SU-DHL-6 (cell line): ENCODE data around the gene MAF.

Source experiments
- H2AFZ ChIP-seq: fragments of 200-600 bp; sonication (generic); 2 replicates; pipeline ENCODE4 v1.6.1; 2014; ENCODE audit warnings: low read depth, mild to moderate bottlenecking, moderate library complexity, mixed read lengths, antibody characterized with exemption, low read length; ENCODE audit not compliant: severe bottlenecking
- H3F3A ChIP-seq: fragments of 200-600 bp; shearing (Covaris generic); 2 replicates; pipeline ENCODE4 v1.6.0; 2016; ENCODE audit warnings: antibody characterized with exemption, mild to moderate bottlenecking; ENCODE audit not compliant: insufficient read depth
- H3K27ac ChIP-seq: fragments of 200-600 bp; sonication (generic); 2 replicates; pipeline ENCODE4 v1.5.1; 2016; ENCODE audit warnings: low read depth, mild to moderate bottlenecking, low read length, moderate library complexity, mixed read lengths
- H3K27me3 ChIP-seq: fragments of 200-600 bp; sonication (generic), shearing (Covaris generic); 2 replicates; pipeline ENCODE4 v1.6.0; 2014; ENCODE audit warnings: mild to moderate bottlenecking, low read length
- H3K36me3 ChIP-seq: fragments of 200-600 bp; sonication (generic); 2 replicates; pipeline ENCODE4 v1.6.1; 2014; ENCODE audit warnings: mild to moderate bottlenecking, low read length, mixed read lengths
- H3K4me2 ChIP-seq: fragments of 300-600, 200-600 bp; shearing (Covaris generic), sonication (generic); 2 replicates; pipeline ENCODE4 v1.6.0; 2014; ENCODE audit warnings: low read length, low read depth, mild to moderate bottlenecking; ENCODE audit not compliant: poor library complexity, severe bottlenecking
- H3K4me3 ChIP-seq: fragments of 200-600 bp; sonication (generic); 2 replicates; pipeline ENCODE4 v1.5.1; 2014; ENCODE audit warnings: antibody characterized with exemption, low read length, mild to moderate bottlenecking, mixed read lengths; ENCODE audit not compliant: insufficient read depth, poor library complexity, severe bottlenecking
- H3K79me2 ChIP-seq: fragments of 200-600 bp; sonication (generic); 2 replicates; pipeline ENCODE4 v1.6.1; 2014; ENCODE audit warnings: mild to moderate bottlenecking, low read length, moderate library complexity; ENCODE audit not compliant: insufficient read depth
- H3K9ac ChIP-seq: fragments of 200-600 bp; sonication (generic); 2 replicates; pipeline ENCODE4 v1.7.0; 2014; ENCODE audit warnings: mild to moderate bottlenecking, low read length
- H3K9me2 ChIP-seq: fragments of 200-600 bp; sonication (generic); replicated peaks from 2 replicates; pipeline ENCODE4 v1.6.1; 2014; ENCODE audit warnings: low read length; ENCODE audit not compliant: insufficient read depth
- H3K9me3 ChIP-seq: fragments of 200-600 bp; sonication (generic); 2 replicates; pipeline ENCODE4 v1.6.1; 2014; ENCODE audit warnings: low read length, mixed read lengths; ENCODE audit not compliant: insufficient read depth
- H4K20me1 ChIP-seq: fragments of 200-600 bp; sonication (generic); 2 replicates; pipeline ENCODE4 v1.6.1; 2014; ENCODE audit warnings: low read depth, mild to moderate bottlenecking, antibody characterized with exemption, low read length, moderate library complexity, mixed read lengths
- EZH2phosphoT487 ChIP-seq: fragments of 200-600 bp; sonication (generic), shearing (Covaris generic); conservative IDR thresholded peaks from 2 replicates; pipeline ENCODE4 v1.6.1; 2018; ENCODE audit warnings: mild to moderate bottlenecking, antibody characterized with exemption, low read length, moderate library complexity, mixed read lengths
- TF ChIP-seq, protein P1 (sequence below): fragments of 200-600 bp; sonication (generic); IDR thresholded peaks from one replicate; pipeline ENCODE4 v1.5.1; 2017; ENCODE audit warnings: antibody characterized with exemption, mild to moderate bottlenecking, low read length, moderate library complexity; ENCODE audit not compliant: insufficient read depth, poor library complexity, severe bottlenecking

MAF gene

DNA sequence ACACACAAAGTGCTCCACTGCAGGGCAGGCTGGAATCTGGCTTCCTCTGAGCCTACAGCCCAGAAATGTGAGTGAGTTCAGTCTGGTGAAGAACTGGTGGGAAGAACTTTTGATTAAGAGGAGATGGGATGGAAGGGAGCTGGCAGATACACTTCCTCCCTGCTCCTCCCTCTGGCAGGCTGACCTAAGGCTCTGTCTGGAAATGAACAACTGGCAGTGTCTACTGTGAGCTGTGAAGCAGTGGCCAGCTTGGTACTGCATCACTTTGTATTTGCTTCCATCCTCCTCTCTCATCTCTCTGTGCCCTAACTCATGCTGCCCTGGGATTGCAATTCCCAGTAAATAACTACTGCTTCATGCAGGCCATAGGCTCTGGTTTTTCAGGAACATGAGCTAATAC, 45.6 kb downstream of the MAF start:
- Histone ChIP-seq H4K20me1 (no peaks in the 10 kb centered on the region), H3K4me2 (no peak overlapping the region), H3K36me3 (no peaks in the 10 kb centered on the region), H3K4me3 (no peak overlapping the region), H3K79me2 (no peaks in the 10 kb centered on the region), H3K9ac (no peak overlapping the region), H2AFZ (no peak overlapping the region), H3K27me3 (no peaks in the 10 kb centered on the region), H3F3A (no peaks in the 10 kb centered on the region), H3K9me2 (no peaks in the 10 kb centered on the region), H3K9me3 (no peaks in the 10 kb centered on the region), H3K27ac (no peak overlapping the region)
- TF ChIP-seq EZH2phosphoT487 = no peak
- TF ChIP-seq, protein P1, sequence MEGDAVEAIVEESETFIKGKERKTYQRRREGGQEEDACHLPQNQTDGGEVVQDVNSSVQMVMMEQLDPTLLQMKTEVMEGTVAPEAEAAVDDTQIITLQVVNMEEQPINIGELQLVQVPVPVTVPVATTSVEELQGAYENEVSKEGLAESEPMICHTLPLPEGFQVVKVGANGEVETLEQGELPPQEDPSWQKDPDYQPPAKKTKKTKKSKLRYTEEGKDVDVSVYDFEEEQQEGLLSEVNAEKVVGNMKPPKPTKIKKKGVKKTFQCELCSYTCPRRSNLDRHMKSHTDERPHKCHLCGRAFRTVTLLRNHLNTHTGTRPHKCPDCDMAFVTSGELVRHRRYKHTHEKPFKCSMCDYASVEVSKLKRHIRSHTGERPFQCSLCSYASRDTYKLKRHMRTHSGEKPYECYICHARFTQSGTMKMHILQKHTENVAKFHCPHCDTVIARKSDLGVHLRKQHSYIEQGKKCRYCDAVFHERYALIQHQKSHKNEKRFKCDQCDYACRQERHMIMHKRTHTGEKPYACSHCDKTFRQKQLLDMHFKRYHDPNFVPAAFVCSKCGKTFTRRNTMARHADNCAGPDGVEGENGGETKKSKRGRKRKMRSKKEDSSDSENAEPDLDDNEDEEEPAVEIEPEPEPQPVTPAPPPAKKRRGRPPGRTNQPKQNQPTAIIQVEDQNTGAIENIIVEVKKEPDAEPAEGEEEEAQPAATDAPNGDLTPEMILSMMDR = no peak

DNA sequence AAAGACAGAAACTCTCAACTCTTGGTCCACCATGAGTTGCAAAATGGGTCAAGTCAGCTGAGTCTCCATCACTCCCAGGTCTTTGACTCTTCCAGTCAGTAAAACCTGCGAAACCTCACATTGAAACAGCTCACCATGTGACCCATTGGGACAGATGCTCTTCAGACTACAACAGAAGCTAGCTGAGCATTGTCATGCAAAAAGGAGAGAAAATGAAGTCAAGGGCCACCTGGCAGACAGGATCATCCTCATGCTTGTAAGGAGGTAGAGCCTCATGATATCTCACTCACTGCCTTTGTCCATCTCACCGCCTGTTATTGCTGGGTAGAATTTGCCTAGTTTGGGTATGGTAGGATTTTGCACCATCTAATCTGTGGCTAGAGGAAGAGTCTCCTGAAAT, 50.2 kb downstream of the MAF start:
- no peak overlapping the region for H3K9ac ChIP-seq
- H3K9me3 ChIP-seq = no peaks in the 10 kb centered on the region
- no peak overlapping the region for H3K27ac ChIP-seq
- H3F3A ChIP-seq = no peaks in the 10 kb centered on the region
- H3K27me3 ChIP-seq = no peaks in the 10 kb centered on the region
- TF ChIP-seq EZH2phosphoT487 = no peak
- TF ChIP-seq, protein P1 = no peak
- H2AFZ ChIP-seq = no peak overlapping the region
- H3K4me2 ChIP-seq = no peak overlapping the region
- no peaks in the 10 kb centered on the region for H3K9me2 ChIP-seq
- no peaks in the 10 kb centered on the region for H4K20me1 ChIP-seq
- H3K79me2 ChIP-seq = no peaks in the 10 kb centered on the region
- no peak overlapping the region for H3K4me3 ChIP-seq
- no peaks in the 10 kb centered on the region for H3K36me3 ChIP-seq

DNA sequence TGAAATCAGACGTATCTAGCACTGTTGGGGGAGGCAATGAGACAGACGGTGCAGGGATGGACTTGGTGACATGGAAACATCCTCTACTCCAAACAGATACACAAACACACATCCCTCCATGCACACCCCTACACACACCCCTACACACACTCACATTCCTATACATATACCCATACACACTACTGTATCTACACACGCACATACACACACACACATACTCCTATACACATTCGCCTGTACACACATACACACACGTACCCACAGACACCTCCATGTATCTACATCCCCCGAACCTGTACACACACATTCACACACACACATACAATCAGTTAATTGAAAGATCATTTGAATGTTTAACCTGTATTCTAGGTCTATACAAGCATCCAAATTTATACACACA, 53.5 kb downstream of the MAF start:
- Histone ChIP-seq H3K36me3 (no peaks in the 10 kb centered on the region), H3K9me2 (no peaks in the 10 kb centered on the region), H3K9ac (no peak overlapping the region), H3K9me3 (no peaks in the 10 kb centered on the region), H3K4me2 (no peak overlapping the region), H3K79me2 (no peaks in the 10 kb centered on the region), H3K4me3 (no peak overlapping the region), H2AFZ (no peak overlapping the region), H3F3A (no peaks in the 10 kb centered on the region), H3K27ac (no peak overlapping the region), H3K27me3 (no peaks in the 10 kb centered on the region), H4K20me1 (no peaks in the 10 kb centered on the region)
- no peak for TF ChIP-seq EZH2phosphoT487
- TF ChIP-seq, protein P1 = no peak
